HepG2 (cell line): ENCODE results near the gene XXYLT1. TPM values are rescaled to one million over a fixed set of nuclear protein-coding genes. Genes with fewer than 3 reads are reported as not detected.
A peak's percentile ranks its signal among the peaks of the same experiment; 100 is the strongest.

Source experiments
- ATAC-seq: fragments of 200-7000 bp; cut with Tn5 transposase; 3 replicates; pipeline ENCODE4 v1.9.1; 2020; ENCODE audit warnings: mild to moderate bottlenecking, moderate library complexity
- BruUV-seq: library from RNA; stranded (reverse); fragments of 400-500 nt; replicated peaks from 2 replicates; lab custom pipeline; 2021; lab: Mats Ljungman, UMichigan
- CTCF ChIA-PET: fragments of 300-600 bp; formaldehyde crosslinking; extraction: SDS; loops from one replicate; lab custom pipeline; 2021; ENCODE audit warnings: low total read pairs, inconsistent platforms, low intra/inter-chr PET ratio; lab: Yijun Ruan, JAX
- POLR2A ChIA-PET: fragments of 350-600 bp; sonication (Branson Sonifier 250); formaldehyde crosslinking; loops from one replicate; lab custom pipeline; 2020; ENCODE audit warnings: antibody characterized with exemption, inconsistent platforms; lab: Yijun Ruan, JAX
- DNase-seq: peaks from one replicate; pipeline ENCODE4 v3.0.0-alpha.2; 2015; ENCODE audit warnings: low spot score
- FAIRE-seq: peaks from 3 replicates; lab custom pipeline; 2011; peaks lifted over from hg19 to GRCh38; lab: Jason Lieb, UNC
- H2AFZ ChIP-seq: one replicate; pipeline ENCODE4 v1.6.1; 2011; ENCODE audit warnings: low read length, inconsistent platforms
- H3K27ac ChIP-seq: fragments of 300-600 bp; 3 replicates; pipeline ENCODE4 v1.8.0; 2011; ENCODE audit warnings: mixed run types, mild to moderate bottlenecking, mixed read lengths, low read length, inconsistent platforms; ENCODE audit not compliant: insufficient read depth; ENCODE audit errors: extremely low read length
- H3K27me3 ChIP-seq, 2 experiments: fragments of 200-600 bp in 1 of 2; 2 replicates in 1 of 2; 3 replicates in 1 of 2; pipeline versions ENCODE4 v1.6.0 to v1.8.0; 2011; ENCODE audit warnings: low read length in 2 of 2, mild to moderate bottlenecking in 2 of 2, moderate library complexity in 2 of 2, inconsistent platforms in 1 of 2; ENCODE audit not compliant: insufficient read depth in 2 of 2, control insufficient read depth in 1 of 2
- H3K36me3 ChIP-seq, 2 experiments: fragments of 200-600 bp in 1 of 2; replicated peaks in 1 of 2; 2 replicates in 1 of 2; 3 replicates in 1 of 2; pipeline versions ENCODE4 v1.5.1 to v1.8.0; 2011; ENCODE audit warnings: low read length in 2 of 2, inconsistent platforms in 1 of 2; ENCODE audit not compliant: insufficient read depth in 2 of 2, control insufficient read depth in 1 of 2
- H3K4me1 ChIP-seq: 2 replicates; pipeline ENCODE4 v1.5.1; 2012; ENCODE audit warnings: low read length, inconsistent platforms; ENCODE audit not compliant: insufficient read depth
- H3K4me2 ChIP-seq: 2 replicates; pipeline ENCODE4 v1.6.0; 2011; ENCODE audit warnings: low read depth, low read length, inconsistent platforms
- H3K4me3 ChIP-seq, 3 experiments: fragments of 200-600 bp in 1 of 3; sonication (generic), shearing (Covaris generic) in 1 of 3; replicated peaks in 1 of 3; 2 replicates each; pipeline ENCODE4 v1.5.1; 2011 to 2016; ENCODE audit warnings: low read length in 3 of 3, inconsistent platforms in 2 of 3, low read depth in 2 of 3, mild to moderate bottlenecking in 2 of 3, control low read depth in 1 of 3, mixed read lengths in 1 of 3; ENCODE audit not compliant: insufficient read depth in 1 of 3
- H3K79me2 ChIP-seq: one replicate; pipeline ENCODE4 v1.6.1; 2011; ENCODE audit warnings: low read length, inconsistent platforms; ENCODE audit not compliant: insufficient read depth
- H3K9ac ChIP-seq: 2 replicates; pipeline ENCODE4 v1.6.0; 2011; ENCODE audit warnings: mild to moderate bottlenecking, low read depth, low read length, inconsistent platforms; ENCODE audit not compliant: insufficient read depth
- H3K9me3 ChIP-seq: 2 replicates; pipeline ENCODE4 v1.5.1; 2012; ENCODE audit warnings: mild to moderate bottlenecking, low read length
- H4K20me1 ChIP-seq: 2 replicates; pipeline ENCODE4 v1.6.0; 2011; ENCODE audit warnings: inconsistent platforms, mild to moderate bottlenecking, low read length, moderate library complexity; ENCODE audit not compliant: insufficient read depth
- ARNT ChIP-seq: fragments of 450-650 bp; IDR thresholded peaks from 2 replicates; pipeline ENCODE4 v1.6.1; 2017
- BORCS8-MEF2B ChIP-seq: sonication (generic); formaldehyde crosslinking; IDR thresholded peaks from 2 replicates; pipeline ENCODE4 v1.8.0; 2022; ENCODE audit warnings: mild to moderate bottlenecking, missing genetic modification reagents
- CEBPB ChIP-seq: IDR thresholded peaks from 2 replicates; pipeline ENCODE4 v1.6.1; 2011; ENCODE audit warnings: low read depth, low read length, improper control_type of control experiment, borderline replicate concordance
- MYC ChIP-seq: sonication (generic); formaldehyde crosslinking; IDR thresholded peaks from 2 replicates; pipeline ENCODE4 v1.9.0; 2021; ENCODE audit warnings: missing genetic modification reagents, borderline replicate concordance
- RORA ChIP-seq: sonication (generic); formaldehyde crosslinking; IDR thresholded peaks from 2 replicates; pipeline ENCODE4 v1.5.0; 2020; ENCODE audit warnings: mild to moderate bottlenecking, missing genetic modification reagents, moderate library complexity
- SMC3 ChIP-seq: IDR thresholded peaks from 2 replicates; pipeline ENCODE4 v1.6.1; 2011; ENCODE audit warnings: low read length, improper control_type of control experiment
- SYNCRIP ChIP-seq: fragments of 200-400 bp; formaldehyde crosslinking; IDR thresholded peaks from 2 replicates; pipeline ENCODE4 v1.6.1; 2018; ENCODE audit warnings: mild to moderate bottlenecking, low read depth, low read length; ENCODE audit not compliant: insufficient read depth
- ZNF333 ChIP-seq: sonication (generic); formaldehyde crosslinking; IDR thresholded peaks from 2 replicates; pipeline ENCODE4 v1.4.0; 2020; ENCODE audit warnings: mild to moderate bottlenecking, missing genetic modification reagents, borderline replicate concordance
- ZNF383 ChIP-seq: sonication (generic); formaldehyde crosslinking; IDR thresholded peaks from 2 replicates; pipeline ENCODE4 v1.4.0; 2020; ENCODE audit warnings: missing genetic modification reagents, mild to moderate bottlenecking, borderline replicate concordance
- ZNF484 ChIP-seq: sonication (generic); formaldehyde crosslinking; IDR thresholded peaks from 2 replicates; pipeline ENCODE4 v1.5.1; 2020; ENCODE audit warnings: mild to moderate bottlenecking, low read depth, missing genetic modification reagents, borderline replicate concordance
- ZNF567 ChIP-seq: sonication (generic); formaldehyde crosslinking; IDR thresholded peaks from 2 replicates; pipeline ENCODE4 v1.8.1; 2023; ENCODE audit warnings: mild to moderate bottlenecking, missing genetic modification reagents, borderline replicate concordance
- ZSCAN30 ChIP-seq: sonication (generic); formaldehyde crosslinking; IDR thresholded peaks from 2 replicates; pipeline ENCODE4 v1.5.0; 2020; ENCODE audit warnings: mild to moderate bottlenecking, missing genetic modification reagents
- WGBS: methylation state at CpG from one replicate; pipeline ENCODE4 v1.1.6; 2017; ENCODE audit warnings: low lambda C conversion rate; 5-methylcytosine and 5-hydroxymethylcytosine counted together
- in situ Hi-C: cut with HindIII; loops from 2 replicates; pipeline ENCODE4 v1.10.0; 2017; ENCODE audit warnings: low pct_unique_long_range_greater_than_20kb; ENCODE audit not compliant: extremely low pct_ligation_motif_present
- intact Hi-C: fragments of 100-400 bp; cut with micrococcal nuclease; formaldehyde crosslinking; loops from one replicate; pipeline ENCODE4 v1.10.0; 2022; ENCODE audit not compliant: unreplicated experiment
- polyA plus RNA-seq, 8 experiments: library from polyadenylated mRNA; depleted of rRNA in 3 of 8; stranded (reverse) in 7 of 8; unstranded in 1 of 8; fragments of >200 nt; fragmentation: Illumina TruSeq in 4 of 8; extraction: Trizol in 4 of 8; gene quantifications; 2 replicates each; pipeline versions ENCODE4 v1.2.1 to v1.2.3, GENCODE V29; 2011 to 2016; ENCODE audit warnings: low read depth in 4 of 8, missing spikeins in 1 of 8, mixed read lengths in 1 of 8; ENCODE audit not compliant: insufficient read depth in 1 of 8
- total RNA-seq, 5 experiments: library from RNA; depleted of rRNA; stranded (reverse); fragments of >200 nt; fragmentation: Illumina TruSeq; extraction: Trizol; gene quantifications; 2 replicates each; pipeline ENCODE4 v1.2.3, GENCODE V29; 2016; ENCODE audit warnings: low read depth in 1 of 5
- TF ChIP-seq, protein P1 (sequence below): sonication (generic); formaldehyde crosslinking; IDR thresholded peaks from 2 replicates; pipeline ENCODE4 v1.5.0; 2020; ENCODE audit warnings: missing genetic modification reagents
- TF ChIP-seq, protein P2 (sequence below): sonication (generic); IDR thresholded peaks from 2 replicates; pipeline ENCODE4 v1.6.1; 2016; ENCODE audit warnings: low read depth, borderline replicate concordance
- TF ChIP-seq, protein P3 (sequence below): sonication (generic); formaldehyde crosslinking; IDR thresholded peaks from 2 replicates; pipeline ENCODE4 v1.5.1; 2020; ENCODE audit warnings: missing genetic modification reagents, mild to moderate bottlenecking, borderline replicate concordance
- TF ChIP-seq, protein P4 (sequence below): sonication (generic); formaldehyde crosslinking; IDR thresholded peaks from 2 replicates; pipeline ENCODE4 v1.5.0; 2020; ENCODE audit warnings: mild to moderate bottlenecking, missing genetic modification reagents

Gene XXYLT1
- total and polyA plus RNA-seq, 2 of the 13 experiments (the other 11 are each of a cell fraction or from before 2014, with no cell fraction given) = 17.7 to 19.0 TPM

DNA sequence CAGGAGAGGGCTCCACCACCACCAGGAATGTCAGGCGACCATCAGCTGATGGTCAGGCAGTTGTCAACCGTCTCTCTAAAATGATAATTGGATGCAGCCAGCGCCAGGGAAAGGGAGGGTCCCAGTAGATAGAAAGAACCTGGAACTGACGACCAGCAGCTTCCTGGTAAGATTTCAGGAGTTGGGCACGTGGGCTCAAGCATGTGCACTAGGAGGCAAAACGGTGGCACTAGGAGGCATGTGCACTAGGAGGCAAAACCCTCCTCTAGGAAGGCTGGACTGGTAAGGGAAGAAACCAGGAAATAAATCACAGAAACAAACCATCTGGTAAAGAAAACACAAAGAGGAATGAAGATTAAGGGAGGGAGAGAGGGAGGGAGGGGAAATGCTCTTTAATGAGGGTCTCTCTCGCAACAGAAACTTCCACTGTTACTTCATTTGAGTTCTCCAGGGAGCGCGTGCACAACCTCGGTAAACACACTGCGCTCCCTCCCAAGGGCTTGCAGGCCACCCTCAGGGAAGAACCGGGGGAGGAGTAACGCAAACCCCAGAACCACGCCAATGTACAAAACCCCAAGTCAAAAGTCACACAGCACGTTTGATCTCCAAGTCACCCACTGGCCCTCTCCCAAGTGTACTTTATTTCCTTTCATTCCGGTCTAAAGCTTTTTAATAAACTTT, 116.7 kb downstream of the XXYLT1 start:
- Histone ChIP-seq H3K4me2 (no peak overlapping the region), H2AFZ (no peak overlapping the region), H3K79me2 (peaks cover 8% of the 10 kb centered on the region), H3K4me1 (peaks cover 80% of the 10 kb centered on the region), H3K36me3 (0 out of 5 replicates have a peak, but pooled peaks cover 2 to 7% of the 10 kb centered on the region in 2 experiments), H3K9ac (peak overlapping the region; percentile 1), H3K27ac (peak overlapping the region; percentile 82), H3K9me3 (no peaks in the 10 kb centered on the region), H4K20me1 (no peaks in the 10 kb centered on the region), H3K27me3 (no peaks in the 10 kb centered on the region), H3K4me3 (no peak overlapping the region)
- ChIA-PET CTCF (no interaction called here), POLR2A (interaction anchor here (0.8 to 1.5 kb wide), 6 partner anchors 10 to 521 kb away, joined by 3 to 8 read pairs (median 4); partner anchors contain the start of gene TMEM44)
- FAIRE-seq (no peak), DNase-seq (no peak), ATAC-seq (no peak; the same call in 2 of the 3 replicates)
- in situ Hi-C loops = no loop called here
- WGBS = 90% methylated on average over 16 of the region's 16 CpGs
- no TSS peak for BruUV-seq
- intact Hi-C loops = no loop called here
- TF ChIP-seq SYNCRIP = no peak
- TF ChIP-seq, protein P1, sequence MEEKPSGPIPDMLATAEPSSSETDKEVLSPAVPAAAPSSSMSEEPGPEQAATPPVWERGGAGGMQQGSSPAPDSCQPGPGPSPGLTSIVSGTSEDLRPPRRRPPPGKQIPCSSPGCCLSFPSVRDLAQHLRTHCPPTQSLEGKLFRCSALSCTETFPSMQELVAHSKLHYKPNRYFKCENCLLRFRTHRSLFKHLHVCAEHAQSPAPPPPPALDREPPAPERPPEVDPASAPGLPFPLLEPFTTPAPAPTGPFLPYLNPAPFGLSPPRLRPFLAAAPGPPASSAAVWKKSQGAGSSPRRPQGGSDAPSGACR (CRISPR knock-in tag) = no peak
- no peak for TF ChIP-seq BORCS8-MEF2B
- TF ChIP-seq, protein P2, sequence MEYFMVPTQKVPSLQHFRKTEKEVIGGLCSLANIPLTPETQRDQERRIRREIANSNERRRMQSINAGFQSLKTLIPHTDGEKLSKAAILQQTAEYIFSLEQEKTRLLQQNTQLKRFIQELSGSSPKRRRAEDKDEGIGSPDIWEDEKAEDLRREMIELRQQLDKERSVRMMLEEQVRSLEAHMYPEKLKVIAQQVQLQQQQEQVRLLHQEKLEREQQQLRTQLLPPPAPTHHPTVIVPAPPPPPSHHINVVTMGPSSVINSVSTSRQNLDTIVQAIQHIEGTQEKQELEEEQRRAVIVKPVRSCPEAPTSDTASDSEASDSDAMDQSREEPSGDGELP = peak; percentile 44; the same call in 1 of the 2 replicates
- TF ChIP-seq SMC3 = no peak
- no peak for TF ChIP-seq ZNF333 (CRISPR knock-in tag)
- TF ChIP-seq ZNF484 (CRISPR knock-in tag) = no peak
- TF ChIP-seq, protein P3, sequence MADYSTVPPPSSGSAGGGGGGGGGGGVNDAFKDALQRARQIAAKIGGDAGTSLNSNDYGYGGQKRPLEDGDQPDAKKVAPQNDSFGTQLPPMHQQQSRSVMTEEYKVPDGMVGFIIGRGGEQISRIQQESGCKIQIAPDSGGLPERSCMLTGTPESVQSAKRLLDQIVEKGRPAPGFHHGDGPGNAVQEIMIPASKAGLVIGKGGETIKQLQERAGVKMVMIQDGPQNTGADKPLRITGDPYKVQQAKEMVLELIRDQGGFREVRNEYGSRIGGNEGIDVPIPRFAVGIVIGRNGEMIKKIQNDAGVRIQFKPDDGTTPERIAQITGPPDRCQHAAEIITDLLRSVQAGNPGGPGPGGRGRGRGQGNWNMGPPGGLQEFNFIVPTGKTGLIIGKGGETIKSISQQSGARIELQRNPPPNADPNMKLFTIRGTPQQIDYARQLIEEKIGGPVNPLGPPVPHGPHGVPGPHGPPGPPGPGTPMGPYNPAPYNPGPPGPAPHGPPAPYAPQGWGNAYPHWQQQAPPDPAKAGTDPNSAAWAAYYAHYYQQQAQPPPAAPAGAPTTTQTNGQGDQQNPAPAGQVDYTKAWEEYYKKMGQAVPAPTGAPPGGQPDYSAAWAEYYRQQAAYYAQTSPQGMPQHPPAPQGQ (CRISPR knock-in tag) = no peak
- TF ChIP-seq, protein P4, sequence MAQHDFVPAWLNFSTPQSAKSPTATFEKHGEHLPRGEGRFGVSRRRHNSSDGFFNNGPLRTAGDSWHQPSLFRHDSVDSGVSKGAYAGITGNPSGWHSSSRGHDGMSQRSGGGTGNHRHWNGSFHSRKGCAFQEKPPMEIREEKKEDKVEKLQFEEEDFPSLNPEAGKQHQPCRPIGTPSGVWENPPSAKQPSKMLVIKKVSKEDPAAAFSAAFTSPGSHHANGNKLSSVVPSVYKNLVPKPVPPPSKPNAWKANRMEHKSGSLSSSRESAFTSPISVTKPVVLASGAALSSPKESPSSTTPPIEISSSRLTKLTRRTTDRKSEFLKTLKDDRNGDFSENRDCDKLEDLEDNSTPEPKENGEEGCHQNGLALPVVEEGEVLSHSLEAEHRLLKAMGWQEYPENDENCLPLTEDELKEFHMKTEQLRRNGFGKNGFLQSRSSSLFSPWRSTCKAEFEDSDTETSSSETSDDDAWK (CRISPR knock-in tag) = no peak
- no peak for TF ChIP-seq ZNF567 (CRISPR knock-in tag)
- no peak for TF ChIP-seq MYC (CRISPR knock-in tag)
- TF ChIP-seq RORA (CRISPR knock-in tag) = no peak
- TF ChIP-seq ZSCAN30 = no peak
- no peak for TF ChIP-seq ARNT
- no peak for TF ChIP-seq CEBPB
- TF ChIP-seq ZNF383 (CRISPR knock-in tag) = no peak
